K562 (cell line): Measurements from ENCODE around the gene PACSIN1. TPM values are rescaled to one million over a fixed set of nuclear protein-coding genes. Genes with fewer than 3 reads are reported as not detected.

ENCODE experiments used
- CHD1 ChIP-seq: fragments of 200-600 bp; sonication (generic); IDR thresholded peaks from one replicate; pipeline ENCODE4 v1.6.1; 2012; ENCODE audit warnings: mild to moderate bottlenecking, moderate library complexity, low read length, inconsistent platforms
- CHD4 ChIP-seq: fragments of 200-600 bp; sonication (generic); IDR thresholded peaks from 3 replicates; pipeline ENCODE4 v1.6.1; 2012; ENCODE audit warnings: low read depth, mild to moderate bottlenecking, mixed read lengths, low read length, inconsistent platforms; ENCODE audit not compliant: insufficient read depth, insufficient replicate concordance, poor library complexity, severe bottlenecking
- FOSL1 ChIP-seq: fragments of 200-800 bp; sonication (Bioruptor generic); conservative IDR thresholded peaks from 2 replicates; pipeline ENCODE4 v1.6.1; 2016; ENCODE audit warnings: missing genetic modification characterization, missing compliant biosample characterization
- HDAC6 ChIP-seq: IDR thresholded peaks from 2 replicates; pipeline ENCODE4 v1.6.1; 2012; ENCODE audit warnings: low read depth, mild to moderate bottlenecking, control low read depth, inconsistent platforms, low read length, moderate library complexity
- NR2C1 ChIP-seq, 2 experiments: fragments of 450-650 bp; IDR thresholded peaks; 2 replicates each; pipeline ENCODE4 v1.6.1; 2017; ENCODE audit warnings: mild to moderate bottlenecking in 2 of 2, antibody characterized with exemption in 1 of 2, inconsistent platforms in 1 of 2, missing compliant biosample characterization in 1 of 2, missing genetic modification characterization in 1 of 2
- XRCC4 ChIP-seq: IDR thresholded peaks from one replicate; pipeline ENCODE4 v1.6.1; 2011; ENCODE audit not compliant: insufficient read depth, insufficient read length; ENCODE audit errors: extremely low read depth
- ZFX ChIP-seq: sonication (generic); formaldehyde crosslinking; IDR thresholded peaks from 2 replicates; pipeline ENCODE4 v1.8.0; 2022; ENCODE audit warnings: mild to moderate bottlenecking, missing genetic modification reagents, moderate library complexity
- ZNF354B ChIP-seq: fragments of 250-450 bp; sonication (Bioruptor Pico); IDR thresholded peaks from 2 replicates; pipeline ENCODE4 v1.4.0; 2020
- polyA plus RNA-seq, 8 experiments: library from polyadenylated mRNA; depleted of rRNA in 4 of 8; stranded (reverse) in 5 of 8; unstranded in 3 of 8; fragments of >200 nt; fragmentation: Nextera tagmentation in 2 of 8; fragmentation: Illumina TruSeq in 1 of 8; extraction: Ambion mirVana in 2 of 8; extraction: Trizol in 1 of 8; gene quantifications; 2 replicates each; pipeline versions ENCODE4 v1.2.1 to v1.2.3, GENCODE V29; 2011 to 2014; ENCODE audit warnings: inconsistent platforms in 1 of 8, missing spikeins in 1 of 8
- total RNA-seq, 7 experiments: library from RNA; depleted of rRNA in 6 of 7; stranded (reverse); fragments of >200 nt in 6 of 7; fragmentation: Illumina TruSeq in 2 of 7; extraction: Trizol in 2 of 7; gene quantifications; 2 replicates each; pipeline versions ENCODE4 v1.2.1 to v1.2.3, GENCODE V29; 2011 to 2021; ENCODE audit warnings: low replicate concordance in 1 of 7
- TF ChIP-seq, protein P1 (sequence below): sonication (generic); formaldehyde crosslinking; IDR thresholded peaks from 2 replicates; pipeline ENCODE4 v1.4.0; 2020; ENCODE audit warnings: mild to moderate bottlenecking, missing genetic modification reagents
- TF ChIP-seq, protein P2 (sequence below): sonication (generic); formaldehyde crosslinking; IDR thresholded peaks from 2 replicates; pipeline ENCODE4 v1.8.0; 2022; ENCODE audit warnings: missing genetic modification reagents, mild to moderate bottlenecking, borderline replicate concordance
- TF ChIP-seq, protein P3 (sequence below): fragments of 200-600 bp; sonication (generic); IDR thresholded peaks from one replicate; pipeline ENCODE4 v1.6.1; 2012; ENCODE audit warnings: mild to moderate bottlenecking, low read depth, low read length, inconsistent platforms

PACSIN1 gene
- total and polyA plus RNA-seq, 9 of the 15 experiments (the other 6 are each of a cell fraction or from before 2014, with no cell fraction given), result 0.01 to 1.7 (median 0.45) TPM

DNA sequence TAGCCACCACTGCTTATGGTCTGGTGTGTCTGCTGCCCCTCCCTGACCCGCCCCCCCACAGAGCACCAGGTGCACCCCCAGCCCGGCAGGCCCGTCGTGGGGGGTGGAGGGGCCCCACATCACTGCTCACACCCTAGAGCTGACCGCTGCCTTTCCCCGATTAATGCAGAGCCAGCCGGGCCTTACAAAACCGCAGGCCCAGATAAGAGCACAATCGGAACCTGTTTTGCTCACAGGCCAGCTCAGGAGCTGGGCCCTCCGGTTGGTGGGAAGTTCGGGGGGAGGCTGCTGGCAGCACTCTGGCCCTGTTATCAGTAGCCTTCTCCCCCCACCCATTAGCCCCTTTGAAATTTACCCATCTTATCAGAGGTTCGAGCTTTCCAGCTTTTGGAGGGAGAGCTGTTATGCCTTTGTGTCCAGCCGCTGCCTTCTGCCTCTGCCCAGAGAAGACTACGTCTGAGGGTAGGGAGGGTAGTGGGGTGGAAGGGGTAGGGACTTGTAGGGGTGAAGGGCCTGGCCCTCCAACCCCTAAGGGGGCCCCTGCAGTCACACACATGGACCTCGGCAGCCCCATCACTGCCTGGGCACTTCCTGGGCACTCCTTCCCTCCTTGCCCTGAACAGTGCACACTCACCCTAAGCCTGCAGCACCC is 97.1 kb downstream of the PACSIN1 start (continued):
- TF ChIP-seq, protein P1, sequence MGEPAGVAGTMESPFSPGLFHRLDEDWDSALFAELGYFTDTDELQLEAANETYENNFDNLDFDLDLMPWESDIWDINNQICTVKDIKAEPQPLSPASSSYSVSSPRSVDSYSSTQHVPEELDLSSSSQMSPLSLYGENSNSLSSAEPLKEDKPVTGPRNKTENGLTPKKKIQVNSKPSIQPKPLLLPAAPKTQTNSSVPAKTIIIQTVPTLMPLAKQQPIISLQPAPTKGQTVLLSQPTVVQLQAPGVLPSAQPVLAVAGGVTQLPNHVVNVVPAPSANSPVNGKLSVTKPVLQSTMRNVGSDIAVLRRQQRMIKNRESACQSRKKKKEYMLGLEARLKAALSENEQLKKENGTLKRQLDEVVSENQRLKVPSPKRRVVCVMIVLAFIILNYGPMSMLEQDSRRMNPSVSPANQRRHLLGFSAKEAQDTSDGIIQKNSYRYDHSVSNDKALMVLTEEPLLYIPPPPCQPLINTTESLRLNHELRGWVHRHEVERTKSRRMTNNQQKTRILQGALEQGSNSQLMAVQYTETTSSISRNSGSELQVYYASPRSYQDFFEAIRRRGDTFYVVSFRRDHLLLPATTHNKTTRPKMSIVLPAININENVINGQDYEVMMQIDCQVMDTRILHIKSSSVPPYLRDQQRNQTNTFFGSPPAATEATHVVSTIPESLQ, result 0 out of 2 replicates have a peak, but pooled peaks have one; percentile 67
- TF ChIP-seq ZFX (CRISPR knock-in tag), result peak; percentile 79
- no peak for TF ChIP-seq CHD4
- TF ChIP-seq ZNF354B (CRISPR knock-in tag), result no peak
- no peak for TF ChIP-seq NR2C1 (IDR thresholded peaks at IDR 0.05)
- no peak for TF ChIP-seq NR2C1 (tag; IDR thresholded peaks at IDR 0.05)
- TF ChIP-seq CHD1, result no peak
- TF ChIP-seq, protein P2, sequence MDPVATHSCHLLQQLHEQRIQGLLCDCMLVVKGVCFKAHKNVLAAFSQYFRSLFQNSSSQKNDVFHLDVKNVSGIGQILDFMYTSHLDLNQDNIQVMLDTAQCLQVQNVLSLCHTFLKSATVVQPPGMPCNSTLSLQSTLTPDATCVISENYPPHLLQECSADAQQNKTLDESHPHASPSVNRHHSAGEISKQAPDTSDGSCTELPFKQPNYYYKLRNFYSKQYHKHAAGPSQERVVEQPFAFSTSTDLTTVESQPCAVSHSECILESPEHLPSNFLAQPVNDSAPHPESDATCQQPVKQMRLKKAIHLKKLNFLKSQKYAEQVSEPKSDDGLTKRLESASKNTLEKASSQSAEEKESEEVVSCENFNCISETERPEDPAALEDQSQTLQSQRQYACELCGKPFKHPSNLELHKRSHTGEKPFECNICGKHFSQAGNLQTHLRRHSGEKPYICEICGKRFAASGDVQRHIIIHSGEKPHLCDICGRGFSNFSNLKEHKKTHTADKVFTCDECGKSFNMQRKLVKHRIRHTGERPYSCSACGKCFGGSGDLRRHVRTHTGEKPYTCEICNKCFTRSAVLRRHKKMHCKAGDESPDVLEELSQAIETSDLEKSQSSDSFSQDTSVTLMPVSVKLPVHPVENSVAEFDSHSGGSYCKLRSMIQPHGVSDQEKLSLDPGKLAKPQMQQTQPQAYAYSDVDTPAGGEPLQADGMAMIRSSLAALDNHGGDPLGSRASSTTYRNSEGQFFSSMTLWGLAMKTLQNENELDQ (CRISPR knock-in tag), result no peak
- TF ChIP-seq FOSL1, result no peak; the same call in 1 of the 2 replicates
- TF ChIP-seq, protein P3, sequence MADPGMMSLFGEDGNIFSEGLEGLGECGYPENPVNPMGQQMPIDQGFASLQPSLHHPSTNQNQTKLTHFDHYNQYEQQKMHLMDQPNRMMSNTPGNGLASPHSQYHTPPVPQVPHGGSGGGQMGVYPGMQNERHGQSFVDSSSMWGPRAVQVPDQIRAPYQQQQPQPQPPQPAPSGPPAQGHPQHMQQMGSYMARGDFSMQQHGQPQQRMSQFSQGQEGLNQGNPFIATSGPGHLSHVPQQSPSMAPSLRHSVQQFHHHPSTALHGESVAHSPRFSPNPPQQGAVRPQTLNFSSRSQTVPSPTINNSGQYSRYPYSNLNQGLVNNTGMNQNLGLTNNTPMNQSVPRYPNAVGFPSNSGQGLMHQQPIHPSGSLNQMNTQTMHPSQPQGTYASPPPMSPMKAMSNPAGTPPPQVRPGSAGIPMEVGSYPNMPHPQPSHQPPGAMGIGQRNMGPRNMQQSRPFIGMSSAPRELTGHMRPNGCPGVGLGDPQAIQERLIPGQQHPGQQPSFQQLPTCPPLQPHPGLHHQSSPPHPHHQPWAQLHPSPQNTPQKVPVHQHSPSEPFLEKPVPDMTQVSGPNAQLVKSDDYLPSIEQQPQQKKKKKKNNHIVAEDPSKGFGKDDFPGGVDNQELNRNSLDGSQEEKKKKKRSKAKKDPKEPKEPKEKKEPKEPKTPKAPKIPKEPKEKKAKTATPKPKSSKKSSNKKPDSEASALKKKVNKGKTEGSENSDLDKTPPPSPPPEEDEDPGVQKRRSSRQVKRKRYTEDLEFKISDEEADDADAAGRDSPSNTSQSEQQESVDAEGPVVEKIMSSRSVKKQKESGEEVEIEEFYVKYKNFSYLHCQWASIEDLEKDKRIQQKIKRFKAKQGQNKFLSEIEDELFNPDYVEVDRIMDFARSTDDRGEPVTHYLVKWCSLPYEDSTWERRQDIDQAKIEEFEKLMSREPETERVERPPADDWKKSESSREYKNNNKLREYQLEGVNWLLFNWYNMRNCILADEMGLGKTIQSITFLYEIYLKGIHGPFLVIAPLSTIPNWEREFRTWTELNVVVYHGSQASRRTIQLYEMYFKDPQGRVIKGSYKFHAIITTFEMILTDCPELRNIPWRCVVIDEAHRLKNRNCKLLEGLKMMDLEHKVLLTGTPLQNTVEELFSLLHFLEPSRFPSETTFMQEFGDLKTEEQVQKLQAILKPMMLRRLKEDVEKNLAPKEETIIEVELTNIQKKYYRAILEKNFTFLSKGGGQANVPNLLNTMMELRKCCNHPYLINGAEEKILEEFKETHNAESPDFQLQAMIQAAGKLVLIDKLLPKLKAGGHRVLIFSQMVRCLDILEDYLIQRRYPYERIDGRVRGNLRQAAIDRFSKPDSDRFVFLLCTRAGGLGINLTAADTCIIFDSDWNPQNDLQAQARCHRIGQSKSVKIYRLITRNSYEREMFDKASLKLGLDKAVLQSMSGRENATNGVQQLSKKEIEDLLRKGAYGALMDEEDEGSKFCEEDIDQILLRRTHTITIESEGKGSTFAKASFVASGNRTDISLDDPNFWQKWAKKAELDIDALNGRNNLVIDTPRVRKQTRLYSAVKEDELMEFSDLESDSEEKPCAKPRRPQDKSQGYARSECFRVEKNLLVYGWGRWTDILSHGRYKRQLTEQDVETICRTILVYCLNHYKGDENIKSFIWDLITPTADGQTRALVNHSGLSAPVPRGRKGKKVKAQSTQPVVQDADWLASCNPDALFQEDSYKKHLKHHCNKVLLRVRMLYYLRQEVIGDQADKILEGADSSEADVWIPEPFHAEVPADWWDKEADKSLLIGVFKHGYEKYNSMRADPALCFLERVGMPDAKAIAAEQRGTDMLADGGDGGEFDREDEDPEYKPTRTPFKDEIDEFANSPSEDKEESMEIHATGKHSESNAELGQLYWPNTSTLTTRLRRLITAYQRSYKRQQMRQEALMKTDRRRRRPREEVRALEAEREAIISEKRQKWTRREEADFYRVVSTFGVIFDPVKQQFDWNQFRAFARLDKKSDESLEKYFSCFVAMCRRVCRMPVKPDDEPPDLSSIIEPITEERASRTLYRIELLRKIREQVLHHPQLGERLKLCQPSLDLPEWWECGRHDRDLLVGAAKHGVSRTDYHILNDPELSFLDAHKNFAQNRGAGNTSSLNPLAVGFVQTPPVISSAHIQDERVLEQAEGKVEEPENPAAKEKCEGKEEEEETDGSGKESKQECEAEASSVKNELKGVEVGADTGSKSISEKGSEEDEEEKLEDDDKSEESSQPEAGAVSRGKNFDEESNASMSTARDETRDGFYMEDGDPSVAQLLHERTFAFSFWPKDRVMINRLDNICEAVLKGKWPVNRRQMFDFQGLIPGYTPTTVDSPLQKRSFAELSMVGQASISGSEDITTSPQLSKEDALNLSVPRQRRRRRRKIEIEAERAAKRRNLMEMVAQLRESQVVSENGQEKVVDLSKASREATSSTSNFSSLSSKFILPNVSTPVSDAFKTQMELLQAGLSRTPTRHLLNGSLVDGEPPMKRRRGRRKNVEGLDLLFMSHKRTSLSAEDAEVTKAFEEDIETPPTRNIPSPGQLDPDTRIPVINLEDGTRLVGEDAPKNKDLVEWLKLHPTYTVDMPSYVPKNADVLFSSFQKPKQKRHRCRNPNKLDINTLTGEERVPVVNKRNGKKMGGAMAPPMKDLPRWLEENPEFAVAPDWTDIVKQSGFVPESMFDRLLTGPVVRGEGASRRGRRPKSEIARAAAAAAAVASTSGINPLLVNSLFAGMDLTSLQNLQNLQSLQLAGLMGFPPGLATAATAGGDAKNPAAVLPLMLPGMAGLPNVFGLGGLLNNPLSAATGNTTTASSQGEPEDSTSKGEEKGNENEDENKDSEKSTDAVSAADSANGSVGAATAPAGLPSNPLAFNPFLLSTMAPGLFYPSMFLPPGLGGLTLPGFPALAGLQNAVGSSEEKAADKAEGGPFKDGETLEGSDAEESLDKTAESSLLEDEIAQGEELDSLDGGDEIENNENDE, result no peak
- no peak for TF ChIP-seq XRCC4
- no peak for TF ChIP-seq HDAC6
